ENCODE results near the gene TBX4. TPM values are rescaled to one million over a fixed set of nuclear protein-coding genes. Genes with fewer than 3 reads are reported as not detected.

The TBX4 gene
- total and polyA plus RNA-seq, 2 of the 13 experiments (the other 11 are each of a cell fraction or from before 2014, with no cell fraction given), result 0.11 to 1.1 TPM

- FAIRE-seq (peak; percentile 57), DNase-seq (ENCODE audit: low spot score) (peak; percentile 59), ATAC-seq (peak; percentile 18; the same call in 2 of the 3 replicates)
- in situ Hi-C loops (cut with HindIII; ENCODE audit: extremely low pct_ligation_motif_present, low pct_unique_long_range_greater_than_20kb), result no loop called here
- H2AFZ ChIP-seq (ENCODE audit: low read length), result peak overlapping the region; percentile 16
- no peaks in the 10 kb centered on the region for H3K9me3 ChIP-seq (ENCODE audit: low read length)
- no peaks in the 10 kb centered on the region for H3K36me3 ChIP-seq (replicated peaks in 1 of 2; ENCODE audit: control insufficient read depth in 1 of 2, insufficient read depth in 2 of 2, low read length in 2 of 2)
- intact Hi-C loops (cut with micrococcal nuclease; ENCODE audit: unreplicated experiment), result loop anchor here (10.0 kb wide), 1 partner anchor 198 kb away; no protein-coding TSS in a partner anchor
- no peak overlapping the region for H3K9ac ChIP-seq (ENCODE audit: insufficient read depth, low read depth, low read length)
- BruUV-seq (replicated peaks), result no TSS peak
- no peaks in the 10 kb centered on the region for H4K20me1 ChIP-seq (ENCODE audit: insufficient read depth, low read length)
- peaks cover 63% of the 10 kb centered on the region for H3K4me1 ChIP-seq (ENCODE audit: insufficient read depth, low read length)
- H3K27me3 ChIP-seq (ENCODE audit: control insufficient read depth in 1 of 2, insufficient read depth in 2 of 2, low read length in 2 of 2), result no peaks in the 10 kb centered on the region
- peak overlapping the region; percentile 20 for H3K27ac ChIP-seq (ENCODE audit: extremely low read length, insufficient read depth, low read length)
- H3K4me3 ChIP-seq (replicated peaks in 1 of 3; ENCODE audit: insufficient read depth in 1 of 3, low read depth in 2 of 3, low read length in 3 of 3), result no peak overlapping the region
- H3K4me2 ChIP-seq (ENCODE audit: low read depth, low read length), result peak overlapping the region; percentile 33; the same call in 1 of the 2 replicates
- ChIA-PET POLR2A (no interaction called here), CTCF (ENCODE audit: low intra/inter-chr PET ratio, low total read pairs) (no interaction called here)
- 43% methylated on average over 9 of the region's 9 CpGs for WGBS (ENCODE audit: low lambda C conversion rate)
- no peaks in the 10 kb centered on the region for H3K79me2 ChIP-seq (ENCODE audit: insufficient read depth, low read length)
- no peak for TF ChIP-seq U2AF2 (IDR thresholded peaks at IDR 0.05; ENCODE audit: low read depth, low read length)
- peak; percentile 60 for TF ChIP-seq FOXA3 (CRISPR knock-in tag; IDR thresholded peaks at IDR 0.05)
- no peak for TF ChIP-seq ZNF343 (CRISPR knock-in tag; IDR thresholded peaks at IDR 0.05)
- TF ChIP-seq FOXA1 (IDR thresholded peaks at IDR 0.05), result no peak
- TF ChIP-seq FOXA1 (CRISPR knock-in tag; IDR thresholded peaks at IDR 0.05), result peak; percentile 73
- TF ChIP-seq PAXIP1 (CRISPR knock-in tag; conservative IDR thresholded peaks at IDR 0.05), result peak; percentile 34; the same call in 1 of the 2 replicates
- TF ChIP-seq ZNF12 (CRISPR knock-in tag; IDR thresholded peaks at IDR 0.05), result peak; percentile 50; the same call in 1 of the 2 replicates
- TF ChIP-seq BCL3 (CRISPR knock-in tag; IDR thresholded peaks at IDR 0.05), result no peak
- TF ChIP-seq ZNF574 (CRISPR knock-in tag; IDR thresholded peaks at IDR 0.05), result no peak
- TF ChIP-seq E2F1 (CRISPR knock-in tag; IDR thresholded peaks at IDR 0.05), result 0 out of 2 replicates have a peak, but pooled peaks have one; percentile 27
- no peak for TF ChIP-seq ZBTB26 (CRISPR knock-in tag; IDR thresholded peaks at IDR 0.05; ENCODE audit: borderline replicate concordance)
- no peak for TF ChIP-seq HOXA9 (CRISPR knock-in tag; IDR thresholded peaks at IDR 0.05; ENCODE audit: borderline replicate concordance)
- TF ChIP-seq ZNF776 (CRISPR knock-in tag; IDR thresholded peaks at IDR 0.05), result no peak
- TF ChIP-seq HES4 (CRISPR knock-in tag; IDR thresholded peaks at IDR 0.05; ENCODE audit: borderline replicate concordance), result no peak
These were observed 44.9 kb downstream of the TBX4 start for GRCh38 chr17:61496957-61497653.

Measured in HepG2 (cell line).